IMR-90 (cell line): ENCODE measurements around the gene PAK5. TPM values are rescaled to one million over a fixed set of nuclear protein-coding genes. Genes with fewer than 3 reads are reported as not detected.

Experiments used
- ATAC-seq: fragments of 200-7000 bp; cut with Tn5 transposase; 2 replicates; pipeline ENCODE4 v1.9.1; 2020; ENCODE audit warnings: low read depth, mild to moderate bottlenecking, moderate library complexity
- BruUV-seq: library from RNA; stranded (reverse); fragments of 400-500 nt; replicated peaks from 2 replicates; lab custom pipeline; 2021; lab: Mats Ljungman, UMichigan
- CTCF ChIA-PET: fragments of 300-600 bp; formaldehyde crosslinking; extraction: SDS; loops from one replicate; lab custom pipeline; 2021; ENCODE audit warnings: antibody characterized with exemption; lab: Yijun Ruan, JAX
- POLR2A ChIA-PET: fragments of 300-600 bp; sonication (Branson Sonifier 250); formaldehyde crosslinking; loops from one replicate; lab custom pipeline; 2022; ENCODE audit warnings: antibody characterized with exemption; ENCODE audit not compliant: unreplicated experiment; lab: Charles Lee
- DNase-seq: peaks from one replicate; pipeline ENCODE4 v3.0.0; 2013
- H2AFZ ChIP-seq: replicated peaks from 2 replicates; pipeline ENCODE3; 2013; ENCODE audit warnings: low read length, mild to moderate bottlenecking; ENCODE audit not compliant: poor library complexity
- H2AK5ac ChIP-seq: 2 replicates; pipeline ENCODE4 v1.6.1; 2013; ENCODE audit warnings: low read depth, low read length, inconsistent platforms
- H2AK9ac ChIP-seq: replicated peaks from 2 replicates; pipeline ENCODE3; 2013; ENCODE audit warnings: mild to moderate bottlenecking, low read depth, low read length, moderate library complexity; ENCODE audit not compliant: poor library complexity
- H2BK120ac ChIP-seq: 2 replicates; pipeline ENCODE4 v1.6.1; 2013; ENCODE audit warnings: low read depth, low read length, inconsistent platforms
- H2BK15ac ChIP-seq: 3 replicates; pipeline ENCODE4 v1.6.1; 2013; ENCODE audit warnings: low read depth, low read length, inconsistent platforms
- H2BK20ac ChIP-seq: 2 replicates; pipeline ENCODE4 v1.6.1; 2013; ENCODE audit warnings: low read depth, mild to moderate bottlenecking, inconsistent platforms, low read length, moderate library complexity
- H2BK5ac ChIP-seq: 2 replicates; pipeline ENCODE4 v1.6.1; 2013; ENCODE audit warnings: mild to moderate bottlenecking, low read depth, low read length, inconsistent platforms; ENCODE audit not compliant: poor library complexity, severe bottlenecking
- H3K14ac ChIP-seq: replicated peaks from 2 replicates; pipeline ENCODE4 v1.6.1; 2013; ENCODE audit warnings: low read depth, low read length, inconsistent platforms
- H3K18ac ChIP-seq: 2 replicates; pipeline ENCODE4 v1.6.1; 2013; ENCODE audit warnings: low read depth, low read length, control low read depth
- H3K23ac ChIP-seq: 2 replicates; pipeline ENCODE4 v1.6.1; 2013; ENCODE audit warnings: low read depth, low read length, inconsistent platforms
- H3K27ac ChIP-seq: 2 replicates; pipeline ENCODE4 v1.5.1; 2013; ENCODE audit warnings: mild to moderate bottlenecking, control low read depth, low read length; ENCODE audit not compliant: insufficient read depth
- H3K27me3 ChIP-seq: 2 replicates; pipeline ENCODE4 v1.6.1; 2013; ENCODE audit warnings: low read length; ENCODE audit not compliant: control insufficient read depth, insufficient read depth
- H3K36me3 ChIP-seq: 2 replicates; pipeline ENCODE4 v1.6.1; 2013; ENCODE audit warnings: low read length, mixed read lengths; ENCODE audit not compliant: control insufficient read depth, insufficient read depth
- H3K4ac ChIP-seq: 2 replicates; pipeline ENCODE4 v1.6.1; 2013; ENCODE audit warnings: low read depth, low read length, inconsistent platforms
- H3K4me1 ChIP-seq: 2 replicates; pipeline ENCODE4 v1.6.1; 2013; ENCODE audit warnings: low read length, mixed read lengths; ENCODE audit not compliant: control insufficient read depth, insufficient read depth
- H3K4me2 ChIP-seq: 2 replicates; pipeline ENCODE4 v1.6.1; 2013; ENCODE audit warnings: low read depth, mild to moderate bottlenecking, control low read depth, low read length, moderate library complexity
- H3K4me3 ChIP-seq: 2 replicates; pipeline ENCODE4 v1.5.1; 2013; ENCODE audit warnings: low read depth, mild to moderate bottlenecking, control low read depth, low read length, moderate library complexity; ENCODE audit not compliant: insufficient read depth
- H3K56ac ChIP-seq: 2 replicates; pipeline ENCODE4 v1.6.1; 2013; ENCODE audit warnings: low read length, inconsistent platforms; ENCODE audit not compliant: insufficient read depth; ENCODE audit errors: extremely low read depth
- H3K79me1 ChIP-seq, 2 experiments: 2 replicates each; pipeline ENCODE4 v1.6.1; 2013; ENCODE audit warnings: low read length in 2 of 2, inconsistent platforms in 1 of 2, low read depth in 1 of 2
- H3K9ac ChIP-seq: 2 replicates; pipeline ENCODE4 v1.6.1; 2013; ENCODE audit warnings: low read depth, low read length, control low read depth
- H3K9me1 ChIP-seq: 2 replicates; pipeline ENCODE4 v1.6.1; 2013; ENCODE audit warnings: low read length, inconsistent platforms; ENCODE audit not compliant: insufficient read depth
- H3K9me3 ChIP-seq: 2 replicates; pipeline ENCODE4 v1.6.1; 2013; ENCODE audit warnings: low read length; ENCODE audit not compliant: control insufficient read depth, insufficient read depth
- H4K20me1 ChIP-seq: 2 replicates; pipeline ENCODE4 v1.6.1; 2013; ENCODE audit warnings: low read length, inconsistent platforms; ENCODE audit not compliant: insufficient read depth
- H4K5ac ChIP-seq: 2 replicates; pipeline ENCODE4 v1.6.1; 2013; ENCODE audit warnings: mild to moderate bottlenecking, low read depth, low read length, control low read depth
- H4K8ac ChIP-seq, 2 experiments: 2 replicates each; pipeline ENCODE4 v1.6.1; 2013; ENCODE audit warnings: low read depth in 2 of 2, low read length in 2 of 2, control low read depth in 1 of 2, inconsistent platforms in 1 of 2
- H4K91ac ChIP-seq: 2 replicates; pipeline ENCODE4 v1.6.1; 2013; ENCODE audit warnings: low read depth, low read length, inconsistent platforms; ENCODE audit not compliant: insufficient read depth
- CEBPB ChIP-seq: IDR thresholded peaks from 2 replicates; pipeline ENCODE4 v1.6.1; 2012; ENCODE audit warnings: low read depth, low read length, improper control_type of control experiment
- CHD1 ChIP-seq: IDR thresholded peaks from 2 replicates; pipeline ENCODE4 v1.6.1; 2012; ENCODE audit warnings: low read depth, low read length, improper control_type of control experiment
- CTCF ChIP-seq: conservative IDR thresholded peaks from 2 replicates; pipeline ENCODE4 v1.5.1; 2012; ENCODE audit warnings: mild to moderate bottlenecking, low read depth, low read length, improper control_type of control experiment
- ELK1 ChIP-seq: fragments of 150-350 bp; IDR thresholded peaks from 2 replicates; pipeline ENCODE4 v1.6.1; 2016; ENCODE audit warnings: low read depth, mild to moderate bottlenecking, low read length, moderate library complexity, borderline replicate concordance
- MAZ ChIP-seq: IDR thresholded peaks from 2 replicates; pipeline ENCODE4 v1.6.1; 2012; ENCODE audit warnings: low read depth, mild to moderate bottlenecking, low read length, improper control_type of control experiment, moderate library complexity, borderline replicate concordance
- NFE2L2 ChIP-seq: fragments of 150-350 bp; IDR thresholded peaks from 2 replicates; pipeline ENCODE4 v1.6.1; 2016; ENCODE audit warnings: low read depth, mild to moderate bottlenecking, low read length
- POLR2A ChIP-seq: IDR thresholded peaks from 2 replicates; pipeline ENCODE4 v1.6.1; 2012; ENCODE audit warnings: mild to moderate bottlenecking, low read depth, low read length
- RAD21 ChIP-seq: IDR thresholded peaks from 2 replicates; pipeline ENCODE4 v1.6.1; 2012; ENCODE audit warnings: low read length, improper control_type of control experiment
- RCOR1 ChIP-seq: IDR thresholded peaks from 2 replicates; pipeline ENCODE4 v1.6.1; 2012; ENCODE audit warnings: mild to moderate bottlenecking, low read length, improper control_type of control experiment; ENCODE audit not compliant: insufficient replicate concordance
- RFX5 ChIP-seq: IDR thresholded peaks from 2 replicates; pipeline ENCODE4 v1.8.0; 2012; ENCODE audit warnings: low read depth, mild to moderate bottlenecking, low read length, moderate library complexity
- USF2 ChIP-seq: fragments of 150-350 bp; IDR thresholded peaks from 2 replicates; pipeline ENCODE4 v1.6.1; 2017; ENCODE audit warnings: mild to moderate bottlenecking, antibody characterized with exemption, low read length, low read depth
- WGBS, 2 experiments: methylation state at CpG; one replicate each; pipeline versions ENCODE4 v1.1.5 to v1.1.7; 2013; ENCODE audit warnings: missing lambda C conversion rate in 2 of 2; ENCODE audit not compliant: insufficient read length in 1 of 2; ENCODE audit errors: extremely low coverage in 2 of 2; 5-methylcytosine and 5-hydroxymethylcytosine counted together
- dilution Hi-C: fragments of 300-500 bp; cut with HindIII; formaldehyde crosslinking; loops from one replicate; pipeline ENCODE4 v1.14.3; 2018; ENCODE audit warnings: low sequenced_read_pairs; ENCODE audit not compliant: unreplicated experiment
- in situ Hi-C: fragments of 300-500 bp; cut with MboI; formaldehyde crosslinking; loops from 3 replicates; pipeline ENCODE4 v1.14.3; 2019; ENCODE audit warnings: low sequenced_read_pairs, inconsistent platforms, mixed read lengths
- intact Hi-C: fragments of 100-400 bp; cut with micrococcal nuclease; formaldehyde crosslinking; loops from 2 replicates; pipeline ENCODE4 v1.10.0; 2022
- polyA plus RNA-seq, 3 experiments: library from polyadenylated mRNA; depleted of rRNA; stranded (reverse); fragments of >200 nt; gene quantifications; 2 replicates each; pipeline ENCODE4 v1.2.3, GENCODE V29; 2012; ENCODE audit warnings: low replicate concordance in 1 of 3
- total RNA-seq: library from RNA; depleted of rRNA; stranded (reverse); fragments of >200 nt; gene quantifications from 2 replicates; pipeline ENCODE4 v1.2.3, GENCODE V29; 2012

PAK5 gene
- total and polyA plus RNA-seq, 2 of the 4 experiments (the other 2 are of a cell fraction): not detected

DNA sequence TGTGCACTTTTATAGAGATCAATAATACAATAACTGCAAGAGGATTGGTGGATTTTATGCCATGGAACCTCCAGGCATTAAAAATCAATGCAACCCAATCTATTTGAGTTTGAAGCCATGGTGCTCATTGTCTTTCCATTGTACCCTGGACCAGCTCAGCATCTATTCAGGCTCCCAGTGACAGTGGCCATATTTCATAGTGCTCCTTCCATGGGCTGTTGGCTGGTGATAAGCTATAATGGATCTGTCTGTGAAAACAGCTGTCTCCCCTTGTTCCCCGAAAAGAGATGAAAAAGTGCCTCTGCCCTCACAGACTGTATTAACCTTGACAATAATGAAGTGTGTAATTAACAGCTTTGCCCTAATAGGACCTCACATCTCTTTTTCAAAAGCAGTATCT lies 250.2 kb downstream of the PAK5 start:
- Histone ChIP-seq H3K9me3 (no peaks in the 10 kb centered on the region), H3K9ac (no peak overlapping the region), H3K23ac (no peak overlapping the region), H3K4me1 (no peaks in the 10 kb centered on the region), H4K20me1 (no peaks in the 10 kb centered on the region), H3K27me3 (peaks cover 1% of the 10 kb centered on the region; the same call in 1 of the 2 replicates), H3K18ac (no peak overlapping the region), H2AK5ac (no peak overlapping the region), H3K9me1 (no peaks in the 10 kb centered on the region), H3K27ac (no peak overlapping the region), H3K4me3 (no peak overlapping the region), H2AK9ac (no peak overlapping the region), H4K91ac (no peak overlapping the region), H3K14ac (no peak overlapping the region), H4K5ac (no peak overlapping the region), H3K4ac (no peak overlapping the region), H3K36me3 (no peaks in the 10 kb centered on the region), H2BK20ac (no peak overlapping the region), H2BK5ac (no peak overlapping the region), H3K79me1 (no peaks in the 10 kb centered on the region), H2BK15ac (no peak overlapping the region), H4K8ac (no peak overlapping the region), H2BK120ac (no peak overlapping the region), H3K4me2 (no peak overlapping the region), H2AFZ (no peak overlapping the region), H3K56ac (no peak overlapping the region)
- no peak for ATAC-seq
- POLR2A ChIA-PET: no interaction called here
- intact Hi-C loops: no loop called here
- in situ Hi-C loops: no loop called here
- dilution Hi-C loops: no loop called here
- WGBS, 2 experiments: no CpG with 5 or more reads among the region's 1 CpG
- TF ChIP-seq NFE2L2 (no peak), MAZ (no peak), RAD21 (no peak), POLR2A (no peak), USF2 (no peak), CHD1 (no peak), CTCF (no peak), RCOR1 (no peak), RFX5 (no peak), ELK1 (no peak), CEBPB (no peak)
- no TSS peak for BruUV-seq
- CTCF ChIA-PET: no interaction called here
- no peak for DNase-seq
